K562 treated with DMSO at 1 percent for 12 hours (cell line): ENCODE measurements around the gene ANKH. TPM values are rescaled to one million over a fixed set of nuclear protein-coding genes. Genes with fewer than 3 reads are reported as not detected.

Experiments
- total RNA-seq: library from RNA; unstranded; fragments of 300-600 nt; gene quantifications from 2 replicates; pipeline ENCODE4 v1.2.3, GENCODE V29; 2022; ENCODE audit not compliant: insufficient read depth

ANKH gene
- 2.4 and 7.9 TPM in 2 replicates for total RNA-seq

GRCh38 chr5:14871214-14872069 lies at the start of gene ANKH:
Gene ANKH, minus strand, starts transcription at chr5:14871778. Its CDS starts 331 bp downstream, at chr5:14871447.

GRCh38 chr5:14664270-14665100 lies 207.1 kb downstream of the ANKH start, which contains the start of gene OTULIN:
Gene OTULIN, plus strand, starts transcription at chr5:14664718. Its CDS starts 108 bp downstream, at chr5:14664826.

Other genes starting within 250 kb of the ANKH start
- 3.7 and 15.8 TPM in 2 replicates for gene OTULIN, start 207.1 kb downstream of the ANKH start, total RNA-seq